Choroid plexus epithelial cell (primary cell): ENCODE measurements around the gene PLEKHM3.
"Not testable (repeated sequence)": the region's sequence is repeated elsewhere in the genome, so short reads cannot be mapped to it uniquely, and the experiment has no call there.

Experiments
- DNase-seq: peaks from one replicate; pipeline ENCODE4 v3.0.0-alpha.2; 2010; ENCODE audit warnings: low read depth
- H3K4me3 ChIP-seq: 2 replicates; pipeline ENCODE4 v1.5.1; 2011; ENCODE audit warnings: low read depth, mild to moderate bottlenecking, control low read depth, low read length, moderate library complexity
- TF ChIP-seq, protein P1 (sequence below): conservative IDR thresholded peaks from 2 replicates; pipeline ENCODE4 v1.5.1; 2011; ENCODE audit warnings: low read depth, mild to moderate bottlenecking, control low read depth, inconsistent platforms, low read length, moderate library complexity

The PLEKHM3 gene

DNA sequence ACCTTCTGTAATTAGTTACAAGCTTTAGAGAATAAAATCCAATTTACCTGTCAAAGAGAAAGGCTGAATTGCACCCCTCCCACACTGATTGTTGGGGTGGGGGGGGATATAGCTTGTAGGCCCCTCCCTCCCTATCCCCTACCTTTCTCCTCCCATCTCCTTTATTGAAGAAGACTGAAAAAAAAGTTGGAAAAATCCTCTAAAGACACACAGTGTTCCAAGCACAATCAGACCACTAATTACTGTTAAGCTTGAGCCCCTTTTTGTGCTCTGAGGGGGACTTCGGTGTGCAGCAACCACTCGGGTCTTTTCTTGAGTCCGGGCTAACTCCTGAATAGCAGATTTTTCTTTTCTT is 212.6 kb downstream of the PLEKHM3 start:
- DNase-seq = no peak
- TF ChIP-seq, protein P1, sequence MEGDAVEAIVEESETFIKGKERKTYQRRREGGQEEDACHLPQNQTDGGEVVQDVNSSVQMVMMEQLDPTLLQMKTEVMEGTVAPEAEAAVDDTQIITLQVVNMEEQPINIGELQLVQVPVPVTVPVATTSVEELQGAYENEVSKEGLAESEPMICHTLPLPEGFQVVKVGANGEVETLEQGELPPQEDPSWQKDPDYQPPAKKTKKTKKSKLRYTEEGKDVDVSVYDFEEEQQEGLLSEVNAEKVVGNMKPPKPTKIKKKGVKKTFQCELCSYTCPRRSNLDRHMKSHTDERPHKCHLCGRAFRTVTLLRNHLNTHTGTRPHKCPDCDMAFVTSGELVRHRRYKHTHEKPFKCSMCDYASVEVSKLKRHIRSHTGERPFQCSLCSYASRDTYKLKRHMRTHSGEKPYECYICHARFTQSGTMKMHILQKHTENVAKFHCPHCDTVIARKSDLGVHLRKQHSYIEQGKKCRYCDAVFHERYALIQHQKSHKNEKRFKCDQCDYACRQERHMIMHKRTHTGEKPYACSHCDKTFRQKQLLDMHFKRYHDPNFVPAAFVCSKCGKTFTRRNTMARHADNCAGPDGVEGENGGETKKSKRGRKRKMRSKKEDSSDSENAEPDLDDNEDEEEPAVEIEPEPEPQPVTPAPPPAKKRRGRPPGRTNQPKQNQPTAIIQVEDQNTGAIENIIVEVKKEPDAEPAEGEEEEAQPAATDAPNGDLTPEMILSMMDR = no peak

DNA sequence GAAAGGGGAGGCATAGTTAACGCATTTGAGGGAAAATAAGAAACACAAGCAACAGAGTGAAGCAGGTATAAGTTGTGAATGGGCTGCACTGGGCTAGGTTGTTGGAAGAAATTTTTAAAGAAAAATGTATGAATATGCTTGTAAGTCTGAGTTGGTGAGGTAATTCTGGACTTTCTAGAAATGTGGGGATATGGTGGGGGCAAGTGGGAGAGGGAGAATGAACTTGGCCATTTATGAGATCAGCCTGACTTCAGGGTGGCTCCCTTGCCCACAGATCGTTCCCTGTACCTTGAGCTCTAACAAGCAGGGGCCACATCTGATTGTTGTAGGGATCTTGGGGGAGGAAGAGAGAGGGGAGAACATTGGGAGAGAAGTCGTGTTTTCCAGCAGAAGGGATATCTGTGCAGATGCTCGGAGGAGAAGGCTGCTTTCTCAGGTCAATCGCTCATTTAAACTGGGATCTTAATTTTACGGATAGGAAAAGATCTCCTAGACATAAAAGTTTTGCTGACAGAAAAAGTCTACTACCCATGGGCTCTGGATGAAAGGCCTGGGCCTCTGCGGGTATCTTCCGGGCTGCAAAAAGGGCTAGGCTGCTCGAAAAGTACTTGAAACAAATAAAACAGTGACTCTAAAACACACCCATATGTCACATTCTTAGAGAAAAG is 213.1 kb downstream of the PLEKHM3 start:
- no peak overlapping the region for H3K4me3 ChIP-seq
- TF ChIP-seq, protein P1 = no peak
- DNase-seq = no peak

More for the DNA sequence above, 212.6 kb downstream of the PLEKHM3 start:
- H3K4me3 ChIP-seq = no peak overlapping the region

DNA sequence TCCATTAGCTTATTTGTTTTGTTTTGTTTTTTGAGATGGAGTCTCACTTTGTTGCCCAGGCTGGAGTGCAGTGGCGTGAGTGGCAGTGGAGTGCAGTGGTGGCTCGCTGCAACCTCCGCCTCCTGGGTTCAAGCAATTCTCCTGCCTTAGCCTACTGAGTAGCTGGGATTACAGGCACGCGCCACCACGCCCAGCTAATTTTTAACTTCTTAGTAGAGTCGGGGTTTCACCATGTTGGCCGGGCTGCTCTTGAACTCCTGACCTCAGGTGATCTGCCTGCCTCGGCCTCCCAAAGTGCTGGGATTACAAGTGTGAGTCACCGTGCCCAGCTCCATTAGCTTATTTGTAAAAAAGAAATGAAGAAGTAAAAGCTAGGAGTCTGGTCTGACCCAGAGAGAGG is 213.7 kb downstream of the PLEKHM3 start:
- H3K4me3 ChIP-seq, DNase-seq: not testable (repeated sequence)

DNA sequence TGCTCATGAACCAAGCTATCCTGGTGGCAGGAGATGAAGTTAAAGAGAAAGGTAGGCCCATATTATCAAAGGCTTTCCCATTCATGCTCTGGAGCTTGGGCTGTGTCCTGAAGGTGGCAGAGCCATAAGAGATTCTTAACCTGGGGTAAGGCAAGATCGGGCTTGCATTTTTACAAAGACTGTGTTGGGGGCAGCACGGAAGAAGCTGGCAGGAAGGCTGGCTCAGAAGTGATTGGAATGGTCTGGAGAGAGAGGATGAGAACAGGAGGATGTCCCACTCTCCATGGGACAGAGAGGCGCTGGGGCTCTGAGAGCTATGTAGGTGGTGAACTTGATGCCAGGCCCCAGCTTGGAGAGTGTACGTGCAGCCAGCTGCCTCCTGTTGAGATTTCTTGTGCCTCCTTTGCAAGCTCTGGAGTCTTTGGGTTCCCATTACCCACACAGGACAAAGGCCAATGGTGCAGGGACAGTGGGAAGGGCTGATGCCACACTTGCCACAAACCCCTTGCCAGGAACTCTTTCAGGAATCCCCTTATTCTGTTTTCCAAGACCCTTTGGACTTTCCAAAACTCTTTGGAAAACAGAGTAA is 215.0 kb downstream of the PLEKHM3 start:
- no peak for DNase-seq
- TF ChIP-seq, protein P1 = no peak
- no peak overlapping the region for H3K4me3 ChIP-seq

DNA sequence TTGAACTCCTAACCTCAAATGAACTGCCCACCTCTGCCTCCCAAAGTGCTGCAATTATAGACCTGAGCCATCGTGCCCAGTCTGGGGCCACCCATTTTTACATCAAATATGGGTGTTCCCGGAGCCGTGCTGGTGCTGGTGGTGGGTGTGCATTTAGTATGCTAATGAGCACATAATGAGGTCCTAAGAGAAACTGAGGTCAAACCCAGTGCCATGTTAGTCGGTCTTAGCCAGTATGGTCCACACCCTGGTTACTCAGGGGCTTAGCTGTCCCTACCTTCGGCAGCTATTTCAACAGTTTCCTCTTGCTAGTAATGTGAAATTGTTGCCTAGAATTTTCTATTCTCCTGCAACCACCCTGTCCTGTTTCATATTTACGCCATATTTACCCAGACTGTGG is 217.2 kb downstream of the PLEKHM3 start:
- no peak overlapping the region for H3K4me3 ChIP-seq
- no peak for DNase-seq
- TF ChIP-seq, protein P1 = no peak

DNA sequence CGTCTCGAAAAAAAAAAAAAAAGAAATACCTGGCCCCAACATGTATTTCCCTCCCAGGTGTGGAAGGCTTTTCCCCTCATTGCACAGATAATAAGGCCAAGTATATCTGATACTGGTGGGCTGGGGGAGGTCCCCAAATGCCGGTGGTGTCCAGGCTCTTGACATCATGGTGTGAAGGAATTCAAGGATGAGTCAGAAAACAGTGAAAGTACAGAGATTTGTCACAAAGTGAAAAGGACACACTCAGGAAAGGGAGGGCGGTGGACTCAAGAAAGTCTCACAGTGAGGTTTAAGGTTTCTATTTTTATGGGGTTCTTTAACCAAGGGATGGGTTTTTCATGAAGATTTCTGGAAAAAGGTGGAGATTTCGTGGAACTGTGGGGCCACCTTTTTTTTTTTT is 217.8 kb downstream of the PLEKHM3 start:
- no peak overlapping the region for H3K4me3 ChIP-seq
- TF ChIP-seq, protein P1 = no peak
- DNase-seq = no peak

DNA sequence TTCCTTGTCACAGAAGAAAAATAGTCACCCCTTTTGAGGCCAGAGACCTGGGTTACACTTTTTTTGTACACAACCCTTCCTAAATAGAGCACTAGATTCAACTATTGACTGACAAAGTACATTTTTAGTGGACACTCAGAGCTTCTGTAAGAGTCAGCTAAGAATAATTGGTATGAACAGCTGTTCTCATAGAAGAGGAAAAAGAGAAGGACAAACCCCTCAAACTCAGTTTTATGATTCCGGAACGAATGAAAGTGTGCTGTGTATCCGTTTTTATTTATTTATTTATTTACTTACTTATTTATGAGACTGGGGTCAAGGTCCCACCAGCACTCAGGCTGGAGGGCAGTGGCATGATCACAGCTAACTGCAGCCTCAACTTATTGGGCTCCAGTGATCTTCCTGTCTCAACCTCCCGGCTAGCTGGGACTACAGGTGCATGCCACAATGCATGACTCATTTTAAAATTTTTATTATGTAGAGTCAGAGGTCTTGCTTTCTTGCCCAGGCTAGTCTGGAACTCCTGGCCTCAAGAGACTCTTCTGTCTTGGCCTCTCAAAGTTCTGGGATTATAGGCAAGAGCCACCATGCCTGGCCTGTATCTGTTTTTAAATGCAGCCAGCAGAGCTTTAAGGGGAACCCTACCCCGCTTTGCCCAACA is 219.6 kb downstream of the PLEKHM3 start:
- DNase-seq = no peak
- no peak overlapping the region for H3K4me3 ChIP-seq
- TF ChIP-seq, protein P1 = no peak
